ENCODE data around the gene FADS3. TPM values are rescaled to one million over a fixed set of nuclear protein-coding genes. Genes with fewer than 3 reads are reported as not detected.

The FADS3 gene
- total and polyA plus RNA-seq, 9 donors, result 10.6 to 85.8 (median 41.3) TPM

- H3K9me3 ChIP-seq, result no peaks in the 10 kb centered on the region
- intact Hi-C loops (cut with DNase I), result no loop called here
- no peak overlapping the region for H3K4me3 ChIP-seq
- H3K27ac ChIP-seq, result no peak overlapping the region
- H3K36me3 ChIP-seq, result no peaks in the 10 kb centered on the region
- WGBS, 3 donors, result 86 to 93% (median 91%) methylated on average over 2 of the region's 2 CpGs
- no peak for TF ChIP-seq CTCF (IDR thresholded peaks at IDR 0.05)
- no peak for TF ChIP-seq POLR2A (IDR thresholded peaks at IDR 0.05)
- TF ChIP-seq EP300 (IDR thresholded peaks at IDR 0.05), result no peak
- no peaks in the 10 kb centered on the region for H3K27me3 ChIP-seq
- peaks cover 3% of the 10 kb centered on the region for H3K4me1 ChIP-seq (ENCODE audit: insufficient read depth)
- no peak for DNase-seq
Measured at GRCh38 chr11:61839742-61840141, 51.6 kb downstream of the FADS3 start.

DNA sequence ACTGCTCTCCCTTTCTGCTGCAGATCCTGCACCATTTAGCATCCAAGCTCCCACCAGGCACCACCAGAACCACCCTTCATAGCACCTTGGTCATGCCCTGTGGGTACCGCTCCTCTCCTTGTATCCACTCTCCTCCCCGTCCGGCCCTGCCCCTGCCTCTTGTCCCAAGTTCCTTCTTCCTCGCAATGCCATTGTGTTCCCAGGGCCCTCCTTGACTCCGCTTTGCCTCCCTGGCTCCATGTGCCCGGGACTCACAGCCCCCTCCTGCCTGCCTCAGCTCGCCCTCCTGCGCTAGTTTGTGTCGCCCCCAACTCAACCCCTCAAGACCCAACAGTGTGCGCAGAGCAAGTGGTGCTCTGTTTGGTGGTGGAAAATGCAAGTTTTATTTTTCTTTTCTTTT lies 52.4 kb downstream of the FADS3 start:
- intact Hi-C loops (cut with DNase I), result no loop called here
- H3K27me3 ChIP-seq, result no peaks in the 10 kb centered on the region
- TF ChIP-seq POLR2A (IDR thresholded peaks at IDR 0.05), result no peak
- no peak for TF ChIP-seq EP300 (IDR thresholded peaks at IDR 0.05)
- no peak for TF ChIP-seq CTCF (IDR thresholded peaks at IDR 0.05)
- H3K4me3 ChIP-seq, result no peak overlapping the region
- no peak for DNase-seq
- no peak overlapping the region for H3K27ac ChIP-seq
- H3K9me3 ChIP-seq, result no peaks in the 10 kb centered on the region
- no peaks in the 10 kb centered on the region for H3K36me3 ChIP-seq
- WGBS, 3 donors, result 86 to 97% (median 86%) methylated on average over 10 of the region's 10 CpGs
- H3K4me1 ChIP-seq (ENCODE audit: insufficient read depth), result peaks cover 7% of the 10 kb centered on the region

DNA sequence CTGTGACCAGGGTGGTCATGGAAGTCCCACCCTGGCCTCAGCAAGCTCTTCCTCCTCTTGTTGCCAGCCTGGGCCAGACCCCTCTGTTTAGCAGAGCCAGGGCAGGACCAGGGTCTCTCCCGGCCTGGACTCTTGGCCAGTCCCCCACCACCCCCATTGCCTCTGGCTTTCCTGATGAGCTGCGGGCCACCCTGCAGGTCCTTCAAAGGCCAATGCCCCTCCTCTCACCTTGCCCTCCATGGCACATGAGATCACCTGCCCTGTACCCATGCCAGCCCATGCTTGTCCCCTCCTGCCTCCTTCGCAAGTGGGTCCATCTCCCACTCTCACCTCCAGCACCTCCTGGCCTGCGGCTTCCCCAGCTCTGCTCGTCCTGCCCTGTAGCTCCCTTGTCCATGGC lies 52.8 kb downstream of the FADS3 start:
- Histone ChIP-seq H3K4me1 (ENCODE audit: insufficient read depth) (peaks cover 7% of the 10 kb centered on the region), H3K36me3 (no peaks in the 10 kb centered on the region), H3K27ac (no peak overlapping the region), H3K9me3 (no peaks in the 10 kb centered on the region), H3K27me3 (no peaks in the 10 kb centered on the region), H3K4me3 (no peak overlapping the region)
- intact Hi-C loops (cut with DNase I), result no loop called here
- DNase-seq, result no peak
- TF ChIP-seq CTCF (IDR thresholded peaks at IDR 0.05) (no peak), EP300 (IDR thresholded peaks at IDR 0.05) (no peak), POLR2A (IDR thresholded peaks at IDR 0.05) (no peak)
- WGBS, 3 donors, result 92 to 94% (median 94%) methylated on average over 5 of the region's 5 CpGs

DNA sequence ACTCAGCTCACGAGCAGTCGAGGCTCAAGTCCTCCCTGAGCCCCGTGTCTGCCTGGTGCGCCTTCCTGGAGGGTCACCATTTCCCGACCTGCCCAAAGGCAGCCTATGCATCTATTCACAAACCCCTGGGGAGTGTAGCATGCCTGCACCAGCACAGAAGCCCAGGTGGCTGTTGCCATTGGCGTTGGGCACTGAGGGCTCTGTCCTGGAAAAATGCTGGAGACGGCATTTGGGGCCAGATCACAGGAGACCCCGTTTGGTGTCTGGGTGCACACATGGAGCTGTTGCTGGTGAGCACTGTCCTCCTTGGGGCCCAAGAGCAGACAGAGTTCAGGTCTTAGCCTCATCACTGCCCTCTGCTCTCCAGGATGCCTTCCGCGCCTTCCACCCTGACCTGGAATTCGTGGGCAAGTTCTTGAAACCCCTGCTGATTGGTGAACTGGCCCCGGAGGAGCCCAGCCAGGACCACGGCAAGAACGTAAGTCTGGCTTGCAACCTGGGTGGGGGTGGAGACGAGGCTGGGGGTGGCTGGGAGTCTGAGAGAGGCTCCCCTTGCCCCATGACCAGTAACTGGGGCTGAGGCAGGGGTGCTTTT lies 53.8 kb downstream of the FADS3 start:
- Histone ChIP-seq H3K36me3 (no peaks in the 10 kb centered on the region), H3K4me1 (ENCODE audit: insufficient read depth) (peaks cover 7% of the 10 kb centered on the region), H3K4me3 (no peak overlapping the region), H3K9me3 (no peaks in the 10 kb centered on the region), H3K27me3 (no peaks in the 10 kb centered on the region), H3K27ac (no peak overlapping the region)
- intact Hi-C loops (cut with DNase I), result no loop called here
- 90 to 92% (median 92%) methylated on average over 15 of the region's 15 CpGs for WGBS, 3 donors
- no peak for DNase-seq
- TF ChIP-seq CTCF (IDR thresholded peaks at IDR 0.05) (no peak), EP300 (IDR thresholded peaks at IDR 0.05) (no peak), POLR2A (IDR thresholded peaks at IDR 0.05) (no peak)

Data from ovary (tissue), 9 donors.